BJ (cell line): ENCODE measurements around the gene NMT1. TPM values are rescaled to one million over a fixed set of nuclear protein-coding genes. Genes with fewer than 3 reads are reported as not detected.

ENCODE experiments used
- CTCF ChIA-PET: fragments of 350-600 bp; formaldehyde crosslinking; extraction: SDS; loops from one replicate; lab custom pipeline; 2021; ENCODE audit warnings: antibody characterized with exemption, inconsistent platforms; lab: Yijun Ruan, JAX
- POLR2A ChIA-PET: fragments of 300-600 bp; sonication (Branson Sonifier 250); formaldehyde crosslinking; extraction: SDS; loops from one replicate; lab custom pipeline; 2021; ENCODE audit warnings: antibody characterized with exemption; lab: Charles Lee
- DNase-seq: peaks from one replicate; pipeline ENCODE4 v3.0.0-alpha.2; 2011; ENCODE audit warnings: low read depth
- H3K27me3 ChIP-seq: 2 replicates; pipeline ENCODE4 v1.6.0; 2011; ENCODE audit warnings: low read length; ENCODE audit not compliant: control insufficient read depth, insufficient read depth
- H3K36me3 ChIP-seq: 2 replicates; pipeline ENCODE4 v1.5.1; 2011; ENCODE audit warnings: low read length; ENCODE audit not compliant: control insufficient read depth, insufficient read depth
- H3K4me3 ChIP-seq: 2 replicates; pipeline ENCODE4 v1.5.1; 2011; ENCODE audit warnings: low read depth, mild to moderate bottlenecking, control low read depth, low read length
- polyA plus RNA-seq: library from polyadenylated mRNA; depleted of rRNA; stranded (reverse); fragments of >200 nt; gene quantifications from 2 replicates; pipeline ENCODE4 v1.2.3, GENCODE V29; 2011
- TF ChIP-seq, protein P1 (sequence below): IDR thresholded peaks from 2 replicates; pipeline ENCODE4 v1.5.1; 2011; ENCODE audit warnings: low read depth, mild to moderate bottlenecking, control low read depth, inconsistent platforms, low read length, moderate library complexity; ENCODE audit not compliant: insufficient read depth

The NMT1 gene
- polyA plus RNA-seq, 1 experiment: 62.5 TPM

DNA sequence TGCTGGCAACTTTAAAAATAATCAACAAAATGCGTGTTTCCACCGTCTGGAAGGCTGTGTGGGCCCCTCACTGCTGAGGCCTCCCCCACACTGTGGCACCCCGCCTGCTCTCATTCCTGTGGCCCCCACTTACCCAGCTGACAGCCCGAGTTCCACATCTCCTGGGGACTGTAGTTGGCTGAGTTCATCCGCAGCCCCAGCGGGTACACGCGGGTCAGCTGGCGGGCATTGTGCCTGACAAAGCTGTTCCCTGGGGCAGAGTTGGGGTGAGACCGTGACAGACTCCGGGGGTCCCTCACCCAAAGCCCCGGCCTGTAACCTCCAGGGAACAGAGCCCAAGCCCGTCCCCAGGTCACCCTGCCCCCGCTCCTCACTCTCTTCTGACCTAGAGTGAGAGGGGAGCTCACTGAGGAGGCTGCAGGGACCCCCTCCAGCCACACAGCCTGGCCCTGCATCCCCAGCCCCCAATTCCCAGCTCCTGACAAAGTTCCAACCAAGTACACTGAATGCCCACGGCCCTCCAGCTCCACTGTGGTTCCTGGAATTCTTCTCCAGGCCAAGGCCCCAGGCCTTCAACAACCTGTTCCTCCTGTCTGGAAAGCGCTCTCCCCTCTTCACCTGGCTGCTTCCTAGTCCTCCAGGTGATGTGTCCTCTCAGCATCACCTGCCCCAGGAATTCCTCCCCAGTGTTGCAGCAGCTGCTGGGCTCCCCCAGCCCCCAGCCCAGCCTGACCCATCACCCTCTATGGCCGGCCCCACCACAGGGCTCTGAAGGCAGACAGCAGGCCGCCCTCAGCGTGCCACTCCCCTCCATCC lies 53.2 kb downstream of the NMT1 start:
- POLR2A ChIA-PET: no interaction called here
- CTCF ChIA-PET: interaction anchor here (0.7 to 1.1 kb wide), 4 partner anchors 10 to 21 kb away, joined by 3 to 4 read pairs (median 4); partner anchors contain the start of genes ACBD4 and PLCD3
- Histone ChIP-seq H3K27me3 (no peaks in the 10 kb centered on the region), H3K4me3 (no peak overlapping the region), H3K36me3 (peaks cover 29% of the 10 kb centered on the region)
- TF ChIP-seq, protein P1, sequence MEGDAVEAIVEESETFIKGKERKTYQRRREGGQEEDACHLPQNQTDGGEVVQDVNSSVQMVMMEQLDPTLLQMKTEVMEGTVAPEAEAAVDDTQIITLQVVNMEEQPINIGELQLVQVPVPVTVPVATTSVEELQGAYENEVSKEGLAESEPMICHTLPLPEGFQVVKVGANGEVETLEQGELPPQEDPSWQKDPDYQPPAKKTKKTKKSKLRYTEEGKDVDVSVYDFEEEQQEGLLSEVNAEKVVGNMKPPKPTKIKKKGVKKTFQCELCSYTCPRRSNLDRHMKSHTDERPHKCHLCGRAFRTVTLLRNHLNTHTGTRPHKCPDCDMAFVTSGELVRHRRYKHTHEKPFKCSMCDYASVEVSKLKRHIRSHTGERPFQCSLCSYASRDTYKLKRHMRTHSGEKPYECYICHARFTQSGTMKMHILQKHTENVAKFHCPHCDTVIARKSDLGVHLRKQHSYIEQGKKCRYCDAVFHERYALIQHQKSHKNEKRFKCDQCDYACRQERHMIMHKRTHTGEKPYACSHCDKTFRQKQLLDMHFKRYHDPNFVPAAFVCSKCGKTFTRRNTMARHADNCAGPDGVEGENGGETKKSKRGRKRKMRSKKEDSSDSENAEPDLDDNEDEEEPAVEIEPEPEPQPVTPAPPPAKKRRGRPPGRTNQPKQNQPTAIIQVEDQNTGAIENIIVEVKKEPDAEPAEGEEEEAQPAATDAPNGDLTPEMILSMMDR: no peak
- DNase-seq: no peak

DNA sequence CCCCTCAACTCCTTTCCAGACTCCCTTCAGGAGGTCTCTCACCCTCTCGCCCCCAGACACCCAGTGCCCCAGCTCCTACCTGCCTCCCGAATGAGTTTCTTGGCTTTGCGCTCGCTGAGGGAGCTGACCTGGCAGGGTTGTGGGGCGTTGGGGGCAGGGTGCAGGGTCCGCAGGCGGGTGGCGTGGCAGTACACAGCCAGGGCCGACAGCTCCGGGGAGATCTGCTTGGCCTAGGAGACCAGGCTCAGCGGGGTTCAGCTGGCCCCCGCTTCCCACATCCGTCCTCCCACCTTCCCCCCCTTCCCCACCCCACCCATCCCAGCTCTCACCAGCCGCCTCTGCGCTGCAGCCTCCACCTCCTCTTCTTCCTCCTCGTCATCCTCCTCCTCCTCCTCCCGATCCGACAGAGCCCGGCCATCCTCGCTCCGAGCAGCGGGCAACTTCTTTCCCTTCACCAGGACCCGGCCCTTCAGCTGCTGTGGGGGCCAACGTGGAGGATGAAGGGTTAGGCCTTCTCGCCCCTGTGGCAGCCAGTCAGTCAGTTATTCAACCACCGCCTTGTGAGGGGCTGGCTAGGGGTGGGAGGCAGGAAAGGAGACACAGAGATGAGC lies 54.0 kb downstream of the NMT1 start:
- POLR2A ChIA-PET: no interaction called here
- TF ChIP-seq, protein P1: no peak
- CTCF ChIA-PET: interaction anchor here (0.8 to 2.1 kb wide), 5 partner anchors 9 to 37 kb away, joined by 3 to 9 read pairs (median 3); partner anchors contain the start of genes ACBD4 and PLCD3

DNA sequence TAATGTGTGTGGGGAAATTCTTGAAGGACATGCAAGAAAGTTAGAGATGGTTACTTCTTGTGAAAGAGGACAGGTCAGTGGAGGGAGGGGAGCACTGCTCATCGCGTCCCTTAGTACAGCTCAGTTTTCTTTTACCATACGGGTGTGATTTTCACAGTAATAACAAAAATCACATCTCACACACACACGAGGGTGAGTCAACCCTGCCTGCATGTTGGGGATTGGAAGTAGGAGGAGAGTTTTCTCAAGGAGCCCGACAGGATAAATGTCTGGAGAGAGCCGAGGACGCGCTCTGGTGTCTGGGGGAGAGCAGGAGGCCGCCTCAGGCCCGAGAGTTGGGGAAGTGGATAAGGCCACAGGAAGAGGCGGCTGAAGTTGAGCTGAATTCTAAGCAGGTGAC lies 54.8 kb downstream of the NMT1 start:
- H3K27me3 ChIP-seq: no peaks in the 10 kb centered on the region
- H3K36me3 ChIP-seq: peaks cover 33% of the 10 kb centered on the region
- no peak for DNase-seq
- TF ChIP-seq, protein P1: no peak
- POLR2A ChIA-PET: no interaction called here
- CTCF ChIA-PET: interaction anchor here (0.7 to 4.0 kb wide), 5 partner anchors 10 to 336 kb away, joined by 3 to 19 read pairs (median 3); partner anchors contain the start of gene ACBD4
- no peak overlapping the region for H3K4me3 ChIP-seq

More for the DNA sequence above, 54.0 kb downstream of the NMT1 start:
- no peak for DNase-seq
- H3K27me3 ChIP-seq: no peaks in the 10 kb centered on the region
- peaks cover 34% of the 10 kb centered on the region for H3K36me3 ChIP-seq
- no peak overlapping the region for H3K4me3 ChIP-seq

DNA sequence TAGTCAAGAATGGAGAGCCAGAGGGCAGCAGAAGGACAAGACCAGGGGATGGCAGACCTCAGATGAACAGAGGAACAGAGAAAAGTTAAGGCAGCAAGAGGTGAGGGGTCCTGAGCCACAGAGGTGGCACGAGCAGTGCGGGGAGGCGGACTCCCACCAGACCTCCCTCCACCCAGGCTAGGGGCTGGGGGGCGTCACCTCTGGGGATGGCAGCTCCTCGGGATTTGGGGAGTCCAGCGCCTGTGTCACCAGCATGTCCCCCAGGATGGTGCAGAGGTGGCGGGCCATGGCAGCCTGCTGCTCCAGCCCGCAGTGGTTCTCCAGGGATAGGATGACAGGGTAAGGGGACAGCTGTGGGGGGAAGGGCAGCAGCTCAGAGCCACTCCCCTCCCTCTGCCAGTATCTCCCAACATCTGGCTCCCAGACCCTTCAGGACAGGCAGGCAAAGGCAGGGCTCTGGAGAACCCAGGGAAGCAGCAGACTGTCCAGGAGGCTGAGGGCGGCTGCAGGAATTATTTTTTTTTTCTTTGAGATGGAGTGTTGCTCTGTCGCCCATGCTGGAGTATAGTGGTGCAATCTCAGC lies 55.4 kb downstream of the NMT1 start:
- H3K36me3 ChIP-seq: peaks cover 30% of the 10 kb centered on the region
- no peaks in the 10 kb centered on the region for H3K27me3 ChIP-seq
- ChIA-PET CTCF (interaction anchor here (0.7 to 4.0 kb wide), 7 partner anchors 8 to 337 kb away, joined by 3 to 19 read pairs (median 7); partner anchors contain the start of gene ACBD4), POLR2A (no interaction called here)
- DNase-seq: no peak
- H3K4me3 ChIP-seq: no peak overlapping the region
- TF ChIP-seq, protein P1: no peak
